UCSD-AML1 (cell line): Measurements from ENCODE around the gene NEDD4L.

Source experiments
- DNase-seq: peaks from one replicate; lab custom pipeline; 2025; ENCODE audit not compliant: unreplicated experiment; lab: John Stamatoyannopoulos, UW

NEDD4L gene

DNA sequence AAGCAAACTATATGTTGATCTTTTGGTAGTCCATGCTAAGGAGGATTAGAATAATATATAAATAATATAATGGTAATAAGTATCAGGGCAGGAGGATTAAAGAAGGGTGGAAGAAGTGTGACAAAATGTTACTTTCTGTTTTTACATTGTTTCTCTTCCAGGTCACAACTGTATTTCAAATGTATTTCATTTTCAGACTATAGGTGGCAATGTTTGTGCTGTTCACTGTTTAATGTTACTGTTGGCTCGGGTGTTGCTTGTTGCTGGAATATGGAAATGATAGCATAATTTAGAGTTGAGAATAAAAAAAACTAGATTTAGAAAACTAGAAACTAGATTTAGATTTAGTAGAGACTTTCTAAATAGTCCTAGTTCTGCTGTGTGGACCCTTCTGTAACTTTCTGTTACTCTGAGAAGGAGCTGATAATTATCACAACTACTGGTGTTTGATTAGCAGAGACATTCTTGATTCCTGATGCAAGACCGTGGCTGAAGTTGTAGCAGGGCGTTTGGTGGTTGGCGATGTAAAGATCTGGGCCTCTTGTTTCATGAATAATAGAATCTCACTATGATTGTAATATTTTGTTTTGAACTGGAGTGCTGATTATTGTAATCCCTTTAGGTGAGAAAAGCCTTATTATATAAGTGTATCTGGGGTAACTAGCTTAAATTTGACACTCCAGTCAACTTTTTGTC is 7.9 kb downstream of the NEDD4L start:
- no peak for DNase-seq

DNA sequence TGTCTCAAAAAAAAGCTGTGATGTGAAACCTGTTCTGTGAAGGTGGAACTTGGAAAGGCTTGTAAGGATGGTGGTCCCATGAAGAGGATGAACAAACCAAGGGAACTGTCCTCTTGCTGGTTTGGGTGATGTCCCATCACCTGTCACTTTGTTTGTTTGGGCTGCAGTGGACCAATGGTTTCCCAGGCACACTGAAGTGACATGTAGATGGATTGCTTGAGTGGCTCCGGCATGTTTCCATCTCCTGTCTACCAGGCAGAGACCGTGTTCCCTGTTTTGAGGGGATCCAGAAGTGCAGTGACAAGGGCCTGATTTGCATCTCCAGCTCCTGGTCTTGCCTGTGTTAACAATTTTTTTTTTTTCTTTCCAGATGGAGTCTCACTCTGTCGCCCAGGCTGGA is 8.9 kb downstream of the NEDD4L start:
- no peak for DNase-seq

DNA sequence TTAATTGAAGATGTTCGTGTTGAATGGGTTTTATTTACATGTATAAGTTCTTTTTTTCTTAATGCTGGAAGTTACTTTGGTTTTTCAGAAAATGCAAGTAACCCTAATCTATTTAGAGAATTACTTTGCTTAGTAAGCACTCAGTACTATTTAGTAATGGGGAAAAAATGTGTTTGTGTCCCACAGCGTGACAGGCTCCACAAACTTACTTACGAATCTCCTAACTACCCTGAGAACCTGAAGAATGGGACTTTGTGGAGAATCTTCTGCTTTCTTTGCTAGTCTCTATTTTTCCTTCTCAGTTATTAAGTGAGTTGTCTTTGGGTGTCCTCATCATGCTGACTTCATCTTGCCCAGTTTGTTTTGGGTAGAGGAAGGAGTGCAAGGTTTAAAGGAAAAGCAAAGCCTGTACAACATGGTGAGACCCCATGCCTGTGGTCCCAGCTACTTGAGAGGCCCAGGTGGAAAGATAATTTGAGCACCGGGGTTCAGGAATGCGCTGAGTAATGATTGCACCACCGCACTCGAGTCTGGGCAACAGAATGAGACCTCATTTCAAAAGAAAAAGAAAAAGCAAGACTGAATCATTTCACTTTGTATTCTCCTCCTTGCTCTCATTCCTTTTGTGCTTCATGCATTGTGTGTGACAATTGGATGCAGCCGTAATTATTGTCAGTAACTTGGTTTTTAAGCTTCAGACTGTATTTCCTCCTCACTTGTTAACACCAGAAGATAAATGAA is 10.2 kb downstream of the NEDD4L start:
- DNase-seq = no peak

DNA sequence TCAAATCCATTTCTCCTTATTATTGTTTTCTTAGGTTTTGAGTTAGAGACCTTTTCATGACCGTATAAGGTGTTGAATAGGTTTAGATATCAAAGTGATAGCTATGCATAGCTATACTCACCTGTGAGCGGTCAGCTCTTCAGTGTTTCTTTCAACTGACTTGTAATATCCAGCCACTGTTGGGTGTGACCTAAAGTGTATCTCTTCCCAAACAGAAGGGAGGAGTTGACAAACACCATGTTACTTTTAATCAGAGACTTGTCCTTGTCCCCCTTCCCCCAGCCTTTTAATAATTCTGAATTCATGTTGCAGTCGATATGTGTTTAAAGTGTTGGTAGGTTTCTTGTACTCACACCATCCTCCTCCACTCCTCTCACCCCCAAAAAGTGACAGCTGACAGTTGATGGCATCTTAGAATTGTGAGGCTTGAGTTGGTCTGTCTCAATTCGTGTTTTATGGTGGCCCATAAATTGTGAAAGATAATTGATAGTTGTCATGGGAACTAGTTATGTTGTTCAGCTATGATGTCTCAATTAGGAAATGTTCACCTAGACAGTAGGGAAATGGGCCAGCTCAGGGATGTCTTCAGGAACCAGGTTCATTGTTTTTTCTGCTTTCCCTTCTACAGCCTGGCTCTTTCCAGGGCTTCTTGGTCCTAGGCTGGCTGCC is 12.0 kb downstream of the NEDD4L start:
- DNase-seq = no peak

DNA sequence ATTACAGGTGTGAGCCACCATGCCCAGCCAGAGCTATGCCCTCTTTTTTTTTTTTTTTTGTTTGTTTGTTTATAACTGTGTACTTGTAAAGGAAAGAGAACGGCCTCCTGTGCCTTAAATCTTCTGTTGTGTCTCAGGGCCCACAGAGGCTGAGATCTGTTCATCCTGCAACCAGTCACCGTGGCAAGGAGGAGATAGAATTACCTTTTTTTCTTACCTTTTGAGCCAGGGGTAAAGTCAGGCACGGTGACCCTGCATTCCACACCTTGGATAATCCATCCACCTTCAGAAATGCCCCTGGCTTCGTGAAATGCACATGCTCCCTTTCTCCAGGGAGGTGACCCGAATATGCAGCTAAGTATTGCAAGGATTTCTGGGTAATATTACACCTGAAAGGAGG is 12.8 kb downstream of the NEDD4L start:
- DNase-seq = no peak

DNA sequence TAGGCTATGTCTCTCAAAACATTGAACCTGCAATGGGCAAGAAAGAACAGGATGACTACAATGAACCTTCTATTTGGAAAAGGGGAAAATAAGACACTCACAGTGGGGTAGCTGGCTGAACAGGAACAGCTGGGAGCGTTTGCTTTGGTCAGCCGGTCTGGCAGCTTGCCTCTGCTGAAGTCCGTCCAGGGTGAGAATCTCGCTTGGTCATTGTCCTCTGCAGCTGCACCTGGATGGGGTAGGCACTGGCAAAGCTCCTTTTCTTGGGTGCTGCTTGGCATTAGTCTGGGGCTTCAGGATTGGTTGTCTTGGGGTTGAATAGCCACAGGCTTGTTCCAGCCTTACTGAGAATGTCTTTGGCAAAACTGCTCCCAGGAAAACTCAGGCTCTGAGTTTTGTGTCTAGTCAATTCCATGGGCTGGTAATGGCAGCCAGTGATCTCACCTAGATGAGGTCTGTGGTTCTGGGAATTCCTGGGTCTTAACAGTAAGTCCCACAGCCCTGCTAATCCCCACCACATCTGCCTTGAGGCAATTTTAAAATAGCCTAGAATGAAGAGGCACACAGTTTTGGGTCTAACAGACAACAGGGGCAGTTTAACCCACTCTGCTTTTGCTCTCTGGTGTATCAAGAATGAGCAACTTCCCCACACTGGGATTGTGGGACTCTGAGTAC is 13.4 kb downstream of the NEDD4L start:
- no peak for DNase-seq

DNA sequence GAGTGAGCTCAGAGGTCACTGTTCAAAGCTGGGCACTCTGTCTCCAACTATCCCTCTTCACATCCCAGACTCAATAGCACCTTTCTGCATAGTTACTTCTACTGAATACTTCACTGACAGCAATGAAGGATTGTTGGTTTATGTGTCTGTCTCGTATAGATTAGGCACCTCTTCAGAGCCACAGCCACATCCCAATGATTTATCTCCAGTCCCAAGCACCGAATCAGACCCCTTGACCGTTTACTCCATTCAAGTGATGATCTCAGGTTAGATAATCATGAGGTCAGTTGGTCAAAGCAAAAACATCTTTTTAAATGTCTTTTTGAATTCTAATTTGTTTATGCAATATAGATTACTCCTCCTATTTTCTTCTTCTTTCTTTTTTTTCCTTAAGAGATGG is 14.7 kb downstream of the NEDD4L start:
- no peak for DNase-seq

DNA sequence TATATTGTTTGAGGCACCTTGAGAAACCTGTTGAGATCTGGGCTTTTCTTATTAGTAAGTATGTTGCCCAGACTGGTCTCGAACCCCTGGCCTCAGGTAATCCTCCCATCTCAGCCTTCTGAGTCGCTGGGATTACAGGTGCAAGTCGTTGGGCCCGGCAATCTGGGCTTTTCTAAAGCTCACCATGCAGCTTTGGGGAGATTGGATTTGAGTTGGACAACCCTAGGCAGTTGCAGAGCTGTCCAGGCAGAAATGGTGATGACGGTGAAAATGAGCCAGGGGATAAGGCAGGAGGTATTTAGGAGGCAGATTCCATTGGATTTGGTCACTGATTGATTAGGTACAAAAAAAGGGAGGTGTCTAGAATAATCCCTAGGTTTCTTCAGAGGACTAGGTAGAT is 16.2 kb downstream of the NEDD4L start:
- no peak for DNase-seq

DNA sequence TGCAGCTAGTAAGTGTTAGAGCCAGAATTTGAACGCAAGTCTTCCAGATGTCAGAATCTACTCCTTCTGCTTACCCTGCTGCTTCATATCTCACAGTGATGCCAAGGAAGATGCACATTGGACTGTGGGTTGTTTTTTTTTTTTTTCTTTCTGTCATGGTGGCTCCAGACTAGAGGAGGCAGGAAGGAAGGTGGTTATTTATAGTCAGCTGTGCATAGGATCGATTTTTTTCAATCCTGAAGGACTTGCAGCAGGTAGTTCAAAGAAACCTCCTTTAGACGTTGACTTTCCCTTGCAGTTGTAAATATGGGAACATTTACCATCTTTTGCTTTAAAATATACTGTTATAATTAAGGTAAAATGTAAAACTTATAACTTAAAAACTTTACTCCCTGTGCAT is 17.3 kb downstream of the NEDD4L start:
- no peak for DNase-seq

DNA sequence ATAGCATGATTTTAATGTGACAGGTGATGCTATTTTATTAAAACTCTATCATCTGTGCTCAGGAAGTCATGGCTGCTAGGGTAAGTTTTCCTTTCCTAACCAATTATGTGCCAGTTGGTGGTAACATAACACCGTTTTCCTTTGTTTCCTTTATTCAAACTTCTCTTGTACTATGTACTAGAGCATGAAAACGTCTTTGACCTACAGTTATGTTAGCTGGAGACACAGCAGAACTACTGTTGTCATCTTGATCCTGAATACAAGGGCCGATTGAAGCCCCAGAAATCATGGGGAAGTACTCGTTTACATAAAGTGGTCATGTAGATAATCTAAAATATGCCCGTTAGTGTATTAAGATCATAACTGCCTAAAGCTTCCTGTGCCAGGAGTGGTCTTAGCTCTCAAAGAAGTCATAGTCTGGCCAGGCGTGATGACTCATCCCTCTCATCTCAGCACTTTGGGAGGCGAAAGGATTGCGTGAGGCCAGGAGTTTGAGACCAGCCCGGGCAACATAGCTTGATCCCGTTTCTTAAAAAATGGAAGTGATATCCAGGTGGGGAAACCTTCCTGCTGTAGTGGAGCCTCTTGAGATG is 20.5 kb downstream of the NEDD4L start:
- DNase-seq = no peak

DNA sequence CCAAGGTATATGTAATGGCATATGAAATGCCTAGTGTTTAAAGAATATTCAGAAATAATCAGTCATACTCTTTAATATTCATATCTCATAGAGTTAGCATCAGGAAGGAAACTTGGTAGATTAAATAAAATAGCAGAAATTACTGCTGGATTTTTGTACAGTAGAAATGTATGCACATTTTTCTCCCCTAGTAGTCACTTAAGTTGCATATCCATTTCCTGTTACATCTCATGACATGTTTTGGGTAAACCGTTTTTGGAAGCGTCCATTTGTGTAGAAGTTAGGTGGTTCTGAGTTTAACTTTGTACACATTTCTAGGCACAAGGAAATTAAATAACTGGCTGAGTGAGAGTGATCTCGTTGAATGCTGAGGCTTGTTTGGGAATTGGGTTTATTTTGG is 21.9 kb downstream of the NEDD4L start:
- DNase-seq = no peak

DNA sequence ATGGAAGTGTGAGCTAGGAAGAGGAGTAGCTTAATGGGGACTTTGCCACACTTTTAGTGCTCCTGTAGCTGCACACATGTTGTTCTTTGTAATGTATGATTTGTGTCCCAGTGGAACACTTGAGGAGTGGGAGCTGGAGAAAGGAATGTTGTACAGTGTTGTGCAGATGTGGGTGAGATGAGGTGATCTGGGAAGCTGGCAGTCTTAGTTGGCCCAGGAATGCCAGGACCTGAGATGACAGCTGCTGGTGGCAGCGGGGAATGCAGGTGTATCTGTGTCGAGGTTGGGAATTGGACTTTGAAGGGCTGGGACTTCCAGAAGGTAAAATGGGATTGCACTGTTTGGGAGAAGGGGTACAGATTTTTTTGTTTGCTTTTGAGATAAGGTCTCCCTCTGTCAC is 23.6 kb downstream of the NEDD4L start:
- no peak for DNase-seq

DNA sequence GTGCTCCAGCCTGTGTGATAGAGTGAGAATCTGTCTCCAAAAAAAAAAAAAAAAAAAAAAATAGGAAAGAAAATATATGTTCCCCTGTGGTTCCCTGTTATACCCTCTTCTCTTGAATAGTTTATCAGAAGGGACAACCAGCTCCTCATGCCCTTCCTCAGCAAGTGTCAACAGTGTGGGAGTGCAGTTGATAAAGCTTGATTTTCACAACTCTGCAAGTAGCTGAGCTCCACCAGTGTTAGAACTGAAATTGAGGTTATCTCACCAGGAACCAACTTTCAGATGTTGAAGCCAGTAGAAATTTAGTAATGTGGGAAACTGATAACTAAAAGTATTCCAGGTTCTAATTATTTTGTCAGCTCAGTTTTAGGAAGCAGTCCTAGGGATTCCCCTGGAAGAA is 25.1 kb downstream of the NEDD4L start:
- no peak for DNase-seq

DNA sequence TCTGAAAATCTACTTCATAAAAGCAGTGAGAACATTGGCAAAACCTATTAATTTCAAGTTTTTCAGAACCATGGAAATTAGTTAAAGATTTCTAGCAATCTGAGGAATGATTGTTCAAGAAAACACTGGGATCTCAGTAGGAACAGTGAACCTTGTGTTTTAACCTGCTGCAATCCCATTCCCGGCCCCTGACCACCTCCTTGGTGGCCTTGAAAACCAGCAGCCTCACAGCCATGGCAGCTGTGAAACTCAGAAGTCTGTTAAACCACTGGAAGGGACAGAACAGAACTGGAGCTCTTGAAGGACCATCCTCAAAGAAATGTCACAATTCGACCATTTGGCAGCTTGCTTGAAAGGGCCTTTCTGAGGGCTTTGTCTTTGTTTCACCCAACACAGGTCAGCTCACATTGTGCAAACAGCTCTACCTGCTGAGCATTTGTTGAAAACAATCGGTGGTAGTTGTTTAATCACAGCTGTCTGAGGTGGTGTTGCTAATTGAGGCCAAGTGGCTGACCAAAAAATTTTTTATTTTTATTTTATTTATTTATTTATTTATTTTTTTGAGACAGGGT is 25.8 kb downstream of the NEDD4L start:
- DNase-seq = no peak

DNA sequence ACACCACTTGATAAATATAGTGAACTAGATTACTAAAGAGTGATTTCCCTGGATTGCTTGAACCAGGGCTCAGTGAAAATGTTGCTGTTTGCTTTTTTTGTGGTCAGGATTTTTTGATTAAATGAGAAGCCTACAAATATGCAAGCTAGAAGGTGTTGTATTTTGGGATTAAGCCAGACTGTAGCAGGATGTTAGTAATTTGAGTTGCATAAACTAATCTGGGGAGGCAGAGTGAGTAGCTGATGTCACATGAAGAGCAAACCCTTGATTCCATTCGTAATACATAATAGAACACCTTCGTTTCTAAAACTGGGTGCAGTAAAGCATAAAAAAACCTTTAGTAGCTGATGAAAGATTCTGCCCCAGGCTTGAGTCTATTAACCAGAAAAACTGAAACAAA is 32.0 kb downstream of the NEDD4L start:
- no peak for DNase-seq

DNA sequence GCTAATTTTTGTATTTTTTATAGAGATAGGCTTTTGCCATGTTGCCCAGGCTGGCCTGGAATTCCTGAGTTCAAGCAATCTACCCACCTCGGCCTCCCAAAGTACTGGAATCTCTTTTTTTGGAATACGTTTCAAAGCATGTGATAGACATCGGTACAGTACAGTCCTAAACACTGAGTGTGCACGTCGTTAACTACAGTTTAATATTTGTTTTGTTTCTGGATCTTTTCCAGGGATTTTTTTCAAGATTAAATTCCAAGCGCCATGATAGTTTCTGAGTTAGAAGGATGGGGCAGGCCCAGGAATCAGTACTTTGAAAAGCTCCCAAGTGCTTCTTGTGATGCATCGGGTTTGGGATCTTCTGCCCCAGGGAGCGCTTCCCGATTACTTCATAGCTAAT is 33.3 kb downstream of the NEDD4L start:
- no peak for DNase-seq

DNA sequence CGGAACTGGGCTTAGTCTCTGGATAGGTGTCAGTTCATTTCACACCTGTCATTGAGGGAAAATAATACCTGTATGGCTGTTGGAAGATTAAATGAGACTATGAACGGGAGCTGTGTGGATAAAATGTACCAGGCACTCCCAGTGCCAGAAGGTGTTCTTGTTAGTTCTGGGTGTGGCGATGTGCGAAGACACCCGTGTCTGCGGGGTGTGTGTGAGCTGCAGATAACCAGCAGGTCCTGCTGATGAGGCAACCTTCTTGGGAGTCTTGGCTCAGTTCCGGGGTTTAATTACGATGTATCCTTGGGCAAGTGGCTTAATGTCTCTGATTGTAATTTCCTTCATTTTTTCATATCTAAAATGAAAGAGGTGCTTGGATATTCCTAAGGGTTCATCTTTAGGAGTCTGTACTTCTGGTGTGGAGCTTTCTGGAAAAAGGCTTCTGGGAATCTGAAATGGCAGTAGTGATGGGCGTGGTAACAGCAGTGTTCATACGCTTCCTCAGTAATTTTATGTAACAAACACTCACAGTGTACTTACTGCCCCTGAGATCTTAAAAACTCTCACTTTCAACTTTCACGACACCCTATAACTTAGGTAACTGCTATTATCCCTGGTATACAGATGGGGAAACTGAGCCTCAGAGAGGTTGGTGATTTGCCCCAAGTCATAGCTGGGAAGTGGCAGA is 35.0 kb downstream of the NEDD4L start:
- DNase-seq = no peak

DNA sequence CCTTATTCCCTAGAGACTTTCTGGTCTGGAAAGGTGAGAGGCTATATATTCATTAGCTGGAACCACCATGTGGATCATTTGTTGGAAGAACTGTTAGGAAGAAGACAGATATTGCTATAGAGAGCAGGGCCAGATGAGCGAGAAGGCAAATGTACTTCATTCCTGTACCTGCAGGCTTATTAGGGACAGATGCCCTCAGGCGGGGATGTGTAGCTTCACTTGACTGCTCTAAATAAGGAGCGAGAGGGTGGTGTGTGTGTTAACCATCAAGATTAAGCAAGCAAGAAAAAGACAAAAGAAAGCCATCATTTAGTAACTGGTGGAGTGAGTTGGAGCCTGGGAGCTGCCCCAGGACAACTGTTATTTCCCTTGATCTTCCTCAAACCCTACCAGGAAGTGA is 36.4 kb downstream of the NEDD4L start:
- DNase-seq = no peak

DNA sequence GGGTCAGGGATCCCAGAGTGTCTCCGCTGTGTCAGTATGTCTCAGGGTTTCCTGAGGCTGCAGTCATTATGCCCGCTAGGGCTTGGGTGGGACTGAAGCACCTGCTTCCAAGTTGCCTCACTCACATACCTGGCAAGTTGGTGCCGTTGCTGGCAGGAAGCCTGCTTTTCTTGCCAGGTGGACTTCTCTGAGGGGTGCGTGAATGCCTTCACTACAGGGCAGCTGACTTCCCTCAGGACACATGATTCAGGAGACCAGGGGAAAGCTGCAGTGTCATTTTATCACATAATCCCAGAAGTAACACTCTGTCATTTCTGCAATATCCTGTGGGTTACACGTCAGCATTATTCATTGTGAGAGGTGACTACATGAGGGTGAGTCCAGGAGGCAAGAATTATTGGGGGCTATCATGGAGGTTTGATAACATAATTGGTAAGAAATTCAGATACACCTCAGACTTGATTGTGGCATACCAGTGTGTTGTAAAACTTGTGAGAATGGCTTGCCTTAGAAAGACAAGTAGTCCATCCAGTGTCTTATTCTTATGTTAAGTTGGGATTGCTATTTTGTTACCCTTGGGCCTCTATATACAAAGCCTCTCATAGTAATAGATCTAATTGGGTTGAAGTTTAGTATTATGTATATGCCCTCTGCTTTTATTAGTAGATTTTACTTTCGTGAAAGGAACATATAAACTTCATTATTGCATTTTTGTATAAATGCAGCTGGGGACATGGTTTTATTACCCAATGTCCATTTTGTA is 44.1 kb downstream of the NEDD4L start:
- DNase-seq = no peak

DNA sequence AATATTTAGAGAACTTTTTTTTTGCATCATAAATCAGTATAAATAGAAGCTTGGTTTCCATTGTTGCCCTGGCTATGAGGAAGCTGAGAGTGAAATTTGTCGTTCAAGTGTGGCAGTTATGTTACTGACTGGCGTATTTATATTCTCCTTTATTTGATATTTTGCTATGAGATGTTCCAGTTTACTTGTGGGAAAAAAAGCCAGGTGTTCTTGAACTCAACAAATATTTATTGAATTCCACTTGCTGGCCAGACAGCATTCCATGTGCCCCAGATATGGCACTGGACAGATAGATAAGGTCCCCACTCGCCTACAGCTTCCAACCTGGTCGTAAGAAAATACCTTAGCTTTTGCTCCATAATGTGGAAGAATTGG is 44.7 kb downstream of the NEDD4L start:
- no peak for DNase-seq
